Measurements from ENCODE around the gene MED13L. TPM values are rescaled to one million over a fixed set of nuclear protein-coding genes. Genes with fewer than 3 reads are reported as not detected.

The MED13L gene
- total RNA-seq, 2 experiments from 2014 or later = 203 to 208 TPM

DNA sequence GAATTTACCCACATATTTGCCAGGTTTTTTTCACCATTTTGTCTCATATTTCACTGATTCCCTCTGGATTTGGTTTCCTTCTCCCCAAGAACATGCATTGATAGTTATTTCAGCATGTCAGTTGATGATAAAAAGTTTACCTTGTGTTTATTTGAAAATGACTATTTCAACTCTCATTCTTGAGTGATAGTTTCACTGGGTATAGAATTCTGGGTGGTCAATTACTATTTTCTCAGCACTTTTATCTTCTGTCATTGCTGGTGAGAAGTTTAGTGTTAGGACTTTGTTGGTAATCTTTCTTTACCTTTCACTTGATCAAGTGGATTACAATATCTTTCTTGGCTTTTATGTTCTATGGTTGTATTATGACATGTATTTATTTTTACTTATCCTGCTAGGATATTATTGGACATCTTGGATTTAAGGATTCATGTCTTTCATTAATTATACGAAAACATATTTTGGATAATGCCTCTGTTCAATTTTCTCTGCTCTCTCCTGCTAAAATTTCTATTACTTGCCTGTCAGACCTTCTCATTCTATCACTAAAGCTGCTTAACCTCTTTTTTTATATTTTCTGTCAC is 338.6 kb downstream of the MED13L start:
- TF ChIP-seq, protein P1, sequence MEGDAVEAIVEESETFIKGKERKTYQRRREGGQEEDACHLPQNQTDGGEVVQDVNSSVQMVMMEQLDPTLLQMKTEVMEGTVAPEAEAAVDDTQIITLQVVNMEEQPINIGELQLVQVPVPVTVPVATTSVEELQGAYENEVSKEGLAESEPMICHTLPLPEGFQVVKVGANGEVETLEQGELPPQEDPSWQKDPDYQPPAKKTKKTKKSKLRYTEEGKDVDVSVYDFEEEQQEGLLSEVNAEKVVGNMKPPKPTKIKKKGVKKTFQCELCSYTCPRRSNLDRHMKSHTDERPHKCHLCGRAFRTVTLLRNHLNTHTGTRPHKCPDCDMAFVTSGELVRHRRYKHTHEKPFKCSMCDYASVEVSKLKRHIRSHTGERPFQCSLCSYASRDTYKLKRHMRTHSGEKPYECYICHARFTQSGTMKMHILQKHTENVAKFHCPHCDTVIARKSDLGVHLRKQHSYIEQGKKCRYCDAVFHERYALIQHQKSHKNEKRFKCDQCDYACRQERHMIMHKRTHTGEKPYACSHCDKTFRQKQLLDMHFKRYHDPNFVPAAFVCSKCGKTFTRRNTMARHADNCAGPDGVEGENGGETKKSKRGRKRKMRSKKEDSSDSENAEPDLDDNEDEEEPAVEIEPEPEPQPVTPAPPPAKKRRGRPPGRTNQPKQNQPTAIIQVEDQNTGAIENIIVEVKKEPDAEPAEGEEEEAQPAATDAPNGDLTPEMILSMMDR (IDR thresholded peaks at IDR 0.05) = no peak
- Histone ChIP-seq H3K9me3 (ENCODE audit: control insufficient read depth in 1 of 2, insufficient read depth in 1 of 2, low read length in 2 of 2) (peaks cover 0 to 5% of the 10 kb centered on the region in 2 experiments), H3K4me1 (ENCODE audit: insufficient read depth, low read length) (no peaks in the 10 kb centered on the region), H3K27ac (ENCODE audit: low read depth in 1 of 2, low read length in 2 of 2) (no peak overlapping the region), H3K36me3 (ENCODE audit: insufficient read depth, low read length) (no peaks in the 10 kb centered on the region), H3K27me3 (ENCODE audit: control insufficient read depth in 1 of 2, insufficient read depth in 2 of 2, low read length in 2 of 2) (peaks cover 0 to 12% of the 10 kb centered on the region in 2 experiments), H3K4me3 (ENCODE audit: low read length) (no peak overlapping the region)
- ATAC-seq (ENCODE audit: poor library complexity) (no peak), DNase-seq (no peak)
- peaks cover 2% of the 10 kb centered on the region for H3K9me3 Mint-ChIP-seq
- POLR2A ChIA-PET = no interaction called here
- no peaks in the 10 kb centered on the region for H3K36me3 Mint-ChIP-seq (ENCODE audit: low read depth)
- intact Hi-C loops (cut with DNase I, micrococcal nuclease) = no loop called here
- CTCF ChIA-PET = no interaction called here
- peaks cover 12% of the 10 kb centered on the region for H3K27me3 Mint-ChIP-seq
- H3K27ac Mint-ChIP-seq = no peak overlapping the region
- H3K4me1 Mint-ChIP-seq (ENCODE audit: low read depth) = no peaks in the 10 kb centered on the region
- no peak overlapping the region for H3K4me3 Mint-ChIP-seq

- Mint-ChIP-seq H3K4me3 (no peak overlapping the region), H3K27me3 (peaks cover 12% of the 10 kb centered on the region), H3K4me1 (ENCODE audit: low read depth) (no peaks in the 10 kb centered on the region), H3K27ac (no peak overlapping the region), H3K36me3 (ENCODE audit: low read depth) (no peaks in the 10 kb centered on the region), H3K9me3 (peaks cover 2% of the 10 kb centered on the region)
- Histone ChIP-seq H3K4me3 (ENCODE audit: low read length) (no peak overlapping the region), H3K27me3 (ENCODE audit: control insufficient read depth in 1 of 2, insufficient read depth in 2 of 2, low read length in 2 of 2) (peaks cover 0 to 12% of the 10 kb centered on the region in 2 experiments), H3K9me3 (ENCODE audit: control insufficient read depth in 1 of 2, insufficient read depth in 1 of 2, low read length in 2 of 2) (no peaks in the 10 kb centered on the region), H3K36me3 (ENCODE audit: insufficient read depth, low read length) (no peaks in the 10 kb centered on the region), H3K27ac (ENCODE audit: low read depth in 1 of 2, low read length in 2 of 2) (no peak overlapping the region), H3K4me1 (ENCODE audit: insufficient read depth, low read length) (no peaks in the 10 kb centered on the region)
- ChIA-PET POLR2A (no interaction called here), CTCF (interaction anchor here (1.6 kb wide), 1 partner anchor 10 kb away, joined by 4 read pairs; no protein-coding TSS in a partner anchor)
- TF ChIP-seq, protein P1 (IDR thresholded peaks at IDR 0.05) = no peak
- no peak for DNase-seq
- intact Hi-C loops (cut with DNase I, micrococcal nuclease) = no loop called here
- ATAC-seq (ENCODE audit: poor library complexity) = no peak
Measured at GRCh38 chr12:115936997-115937916, 340.2 kb downstream of the MED13L start.

- intact Hi-C loops (cut with DNase I, micrococcal nuclease) = no loop called here
- peaks cover 16% of the 10 kb centered on the region for H3K27me3 Mint-ChIP-seq
- H3K4me3 ChIP-seq (ENCODE audit: low read length) = no peak overlapping the region
- H3K9me3 Mint-ChIP-seq = peaks cover 2% of the 10 kb centered on the region
- no peak overlapping the region for H3K4me3 Mint-ChIP-seq
- no peaks in the 10 kb centered on the region for H3K4me1 Mint-ChIP-seq (ENCODE audit: low read depth)
- ChIA-PET POLR2A (no interaction called here), CTCF (no interaction called here)
- H3K36me3 ChIP-seq (ENCODE audit: insufficient read depth, low read length) = no peaks in the 10 kb centered on the region
- TF ChIP-seq, protein P1 (IDR thresholded peaks at IDR 0.05) = no peak
- DNase-seq (no peak), ATAC-seq (ENCODE audit: poor library complexity) (no peak)
- no peaks in the 10 kb centered on the region for H3K4me1 ChIP-seq (ENCODE audit: insufficient read depth, low read length)
- H3K27me3 ChIP-seq (ENCODE audit: control insufficient read depth in 1 of 2, insufficient read depth in 2 of 2, low read length in 2 of 2) = peaks cover 0 to 3% of the 10 kb centered on the region in 2 experiments
- H3K36me3 Mint-ChIP-seq (ENCODE audit: low read depth) = no peaks in the 10 kb centered on the region
- no peak overlapping the region for H3K27ac Mint-ChIP-seq
- H3K9me3 ChIP-seq (ENCODE audit: control insufficient read depth in 1 of 2, insufficient read depth in 1 of 2, low read length in 2 of 2) = no peaks in the 10 kb centered on the region
- H3K27ac ChIP-seq (ENCODE audit: low read depth in 1 of 2, low read length in 2 of 2) = no peak overlapping the region
Measured at GRCh38 chr12:115934877-115935276, 342.6 kb downstream of the MED13L start.
